A549 (cell line): ENCODE measurements around the gene SPIN3. TPM values are rescaled to one million over a fixed set of nuclear protein-coding genes. Genes with fewer than 3 reads are reported as not detected.

ENCODE experiments used
- ATAC-seq, 2 experiments: fragments of 200-7000 bp in 1 of 2; fragments of >200 bp in 1 of 2; cut with Nextera tagmentation in 1 of 2; cut with Tn5 transposase in 1 of 2; 3 replicates each; pipeline versions ENCODE4 v1.8.0 to v1.9.1; 2018 to 2020; ENCODE audit warnings: mild to moderate bottlenecking in 1 of 2, moderate library complexity in 1 of 2
- CTCF ChIA-PET: fragments of 300-600 bp; sonication (Branson Sonifier 250); formaldehyde crosslinking; extraction: SDS; loops from one replicate; lab custom pipeline; 2021; ENCODE audit warnings: antibody characterized with exemption, inconsistent platforms; lab: Yijun Ruan, JAX
- POLR2A ChIA-PET: fragments of 350-600 bp; formaldehyde crosslinking; extraction: SDS; loops from one replicate; lab custom pipeline; 2021; ENCODE audit warnings: antibody characterized with exemption, inconsistent platforms; lab: Yijun Ruan, JAX
- DNase-seq, 2 experiments: peaks; one replicate each; pipeline versions ENCODE4 v3.0.0 to v3.0.0-alpha.2; 2011 to 2016; ENCODE audit warnings: low read depth in 1 of 2, low spot score in 1 of 2
- FAIRE-seq: peaks from 2 replicates; lab custom pipeline; 2011; peaks lifted over from hg19 to GRCh38; lab: Jason Lieb, UNC
- H3K27ac ChIP-seq, 2 experiments: fragments of >200 bp; sonication (Bioruptor Twin); formaldehyde crosslinking; 3 replicates each; pipeline ENCODE4 v1.5.1; 2016 to 2017
- H3K4me1 ChIP-seq: fragments of >200 bp; sonication (Bioruptor Twin); formaldehyde crosslinking; 3 replicates; pipeline ENCODE4 v1.6.1; 2016
- H3K4me2 ChIP-seq: fragments of >200 bp; sonication (Bioruptor Twin); formaldehyde crosslinking; 3 replicates; pipeline ENCODE4 v1.6.1; 2016
- H3K4me3 ChIP-seq: fragments of >200 bp; sonication (Bioruptor Twin); formaldehyde crosslinking; 3 replicates; pipeline ENCODE4 v1.5.1; 2016
- H3K9me3 ChIP-seq: fragments of >200 bp; sonication (Bioruptor Twin); formaldehyde crosslinking; 3 replicates; pipeline ENCODE4 v1.6.1; 2016
- ATOH8 ChIP-seq: fragments of 250-450 bp; sonication (Bioruptor Pico); IDR thresholded peaks from 2 replicates; pipeline ENCODE4 v1.5.0; 2020; ENCODE audit warnings: low read depth, mild to moderate bottlenecking, moderate library complexity
- BHLHE40 ChIP-seq: IDR thresholded peaks from 2 replicates; pipeline ENCODE4 v1.6.1; 2012; ENCODE audit warnings: low read depth, low read length, inconsistent platforms
- CBX2 ChIP-seq: fragments of 200-600 bp; sonication (generic); IDR thresholded peaks from 2 replicates; pipeline ENCODE4 v1.6.1; 2016; ENCODE audit warnings: low read depth, mild to moderate bottlenecking, borderline replicate concordance
- CHD4 ChIP-seq: fragments of 200-600 bp; sonication (generic); IDR thresholded peaks from 2 replicates; pipeline ENCODE4 v1.6.1; 2016; ENCODE audit warnings: antibody characterized with exemption, mild to moderate bottlenecking, borderline replicate concordance
- CTCF ChIP-seq: fragments of >200 bp; sonication (Bioruptor Twin); formaldehyde crosslinking; IDR thresholded peaks from 3 replicates; pipeline ENCODE4 v1.5.1; 2016
- EHF ChIP-seq: fragments of 250-450 bp; sonication (Bioruptor Pico); IDR thresholded peaks from 2 replicates; pipeline ENCODE4 v1.5.0; 2020; ENCODE audit warnings: mild to moderate bottlenecking
- ELK1 ChIP-seq: fragments of 150-350 bp; IDR thresholded peaks from 2 replicates; pipeline ENCODE4 v1.6.1; 2014; ENCODE audit warnings: low read depth, mild to moderate bottlenecking, low read length
- ESRRA ChIP-seq: fragments of 150-350 bp; IDR thresholded peaks from 2 replicates; pipeline ENCODE4 v1.6.1; 2014; ENCODE audit warnings: mild to moderate bottlenecking, low read length, borderline replicate concordance
- FOSL2 ChIP-seq, 2 experiments: fragments of 450-650 bp in 1 of 2; fragments of >200 bp in 1 of 2; sonication (Bioruptor Twin) in 1 of 2; formaldehyde crosslinking; IDR thresholded peaks; 2 replicates each; pipeline versions ENCODE4 v1.5.0 to v1.6.1; 2016 to 2020; ENCODE audit warnings: mild to moderate bottlenecking in 1 of 2, moderate library complexity in 1 of 2
- HDAC2 ChIP-seq: fragments of 200-600 bp; sonication (generic); IDR thresholded peaks from 2 replicates; pipeline ENCODE4 v1.6.1; 2016
- HEYL ChIP-seq: fragments of 250-450 bp; sonication (Bioruptor Pico); IDR thresholded peaks from 2 replicates; pipeline ENCODE4 v1.8.0; 2021; ENCODE audit warnings: mild to moderate bottlenecking, moderate library complexity
- KDM1A ChIP-seq: fragments of 200-600 bp; sonication (generic); IDR thresholded peaks from 2 replicates; pipeline ENCODE4 v1.6.1; 2016; ENCODE audit warnings: low read depth, mild to moderate bottlenecking
- KDM5A ChIP-seq: fragments of 200-600 bp; sonication (generic); IDR thresholded peaks from 2 replicates; pipeline ENCODE4 v1.6.1; 2016; ENCODE audit warnings: antibody characterized with exemption, mild to moderate bottlenecking
- MAX ChIP-seq: IDR thresholded peaks from 2 replicates; pipeline ENCODE4 v1.6.1; 2012
- MAZ ChIP-seq: fragments of 150-350 bp; IDR thresholded peaks from 2 replicates; pipeline ENCODE4 v1.6.1; 2014; ENCODE audit warnings: antibody characterized with exemption, low read depth, low read length, borderline replicate concordance
- MYC ChIP-seq: IDR thresholded peaks from 2 replicates; pipeline ENCODE4 v1.6.1; 2012; ENCODE audit warnings: mild to moderate bottlenecking, inconsistent platforms, low read length, improper control_type of control experiment, borderline replicate concordance
- NFE2L2 ChIP-seq: fragments of 150-350 bp; conservative IDR thresholded peaks from 2 replicates; pipeline ENCODE4 v1.6.1; 2014; ENCODE audit warnings: low read length
- NR3C1 ChIP-seq: fragments of >200 bp; sonication (Bioruptor Twin); formaldehyde crosslinking; IDR thresholded peaks from 3 replicates; pipeline ENCODE4 v1.6.1; 2017
- POLR2A ChIP-seq: IDR thresholded peaks from 2 replicates; pipeline ENCODE4 v1.6.1; 2012; ENCODE audit warnings: mild to moderate bottlenecking, low read length
- RAD21 ChIP-seq, 2 experiments: fragments of >200 bp in 1 of 2; sonication (Bioruptor Twin) in 1 of 2; formaldehyde crosslinking in 1 of 2; IDR thresholded peaks in 1 of 2; conservative IDR thresholded peaks in 1 of 2; 2 replicates in 1 of 2; 3 replicates in 1 of 2; pipeline ENCODE4 v1.6.1; 2012 to 2018; ENCODE audit warnings: inconsistent platforms in 1 of 2
- RCOR1 ChIP-seq: fragments of 150-350 bp; IDR thresholded peaks from 2 replicates; pipeline ENCODE4 v1.6.1; 2014; ENCODE audit warnings: antibody characterized with exemption, low read length, low read depth
- REST ChIP-seq: fragments of 200-600 bp; sonication (generic); IDR thresholded peaks from 2 replicates; pipeline ENCODE4 v1.6.1; 2016; ENCODE audit warnings: antibody characterized with exemption, mild to moderate bottlenecking, moderate library complexity
- SMC3 ChIP-seq: fragments of >200 bp; sonication (Bioruptor Twin); formaldehyde crosslinking; IDR thresholded peaks from 3 replicates; pipeline ENCODE4 v1.6.1; 2018; ENCODE audit warnings: inconsistent platforms
- SREBF2 ChIP-seq: fragments of 450-650 bp; IDR thresholded peaks from 2 replicates; pipeline ENCODE4 v1.6.1; 2014; ENCODE audit warnings: mild to moderate bottlenecking, moderate library complexity
- TFCP2L1 ChIP-seq: fragments of 250-450 bp; sonication (Bioruptor Pico); IDR thresholded peaks from 2 replicates; pipeline ENCODE4 v1.5.0; 2021; ENCODE audit warnings: mild to moderate bottlenecking
- TP53 ChIP-seq: fragments of 250-450 bp; sonication (Bioruptor Pico); IDR thresholded peaks from 2 replicates; pipeline ENCODE4 v1.5.0; 2021; ENCODE audit warnings: mild to moderate bottlenecking, moderate library complexity
- ZC3H11A ChIP-seq: fragments of 450-650 bp; IDR thresholded peaks from 2 replicates; pipeline ENCODE4 v1.6.1; 2014; ENCODE audit warnings: antibody characterized with exemption, mild to moderate bottlenecking
- ZNF302 ChIP-seq: fragments of 250-450 bp; sonication (Bioruptor Pico); IDR thresholded peaks from 2 replicates; pipeline ENCODE4 v1.9.0; 2021; ENCODE audit warnings: inconsistent platforms, mild to moderate bottlenecking, moderate library complexity
- ZSCAN20 ChIP-seq: fragments of 250-450 bp; sonication (Bioruptor Pico); IDR thresholded peaks from 2 replicates; pipeline ENCODE4 v1.8.0; 2022; ENCODE audit warnings: mild to moderate bottlenecking, moderate library complexity
- WGBS: methylation state at CpG from one replicate; pipeline ENCODE4 v1.1.6; 2017; ENCODE audit errors: missing lambda C conversion rate; 5-methylcytosine and 5-hydroxymethylcytosine counted together
- polyA plus RNA-seq, 4 experiments: library from polyadenylated mRNA; depleted of rRNA in 3 of 4; stranded (reverse); fragments of >200 nt; fragmentation: RNase III in 1 of 4; extraction: RNeasy Plus Mini Kit Qiagen cat#74134 plus additional on column Dnase treatment in 1 of 4; gene quantifications; 2 replicates in 3 of 4; 3 replicates in 1 of 4; pipeline ENCODE4 v1.2.3, GENCODE V29; 2011 to 2017
- TF ChIP-seq, protein P1 (sequence below): fragments of 450-650 bp; IDR thresholded peaks from 2 replicates; pipeline ENCODE4 v1.6.1; 2014; ENCODE audit warnings: antibody characterized with exemption

The SPIN3 gene
- polyA plus RNA-seq, 2 of the 4 experiments (the other 2 are of a cell fraction), result 10.3 to 17.5 TPM

GRCh38 chrX:56975611-56976010 is 19.7 kb downstream of the SPIN3 start:
- TF ChIP-seq, protein P1, sequence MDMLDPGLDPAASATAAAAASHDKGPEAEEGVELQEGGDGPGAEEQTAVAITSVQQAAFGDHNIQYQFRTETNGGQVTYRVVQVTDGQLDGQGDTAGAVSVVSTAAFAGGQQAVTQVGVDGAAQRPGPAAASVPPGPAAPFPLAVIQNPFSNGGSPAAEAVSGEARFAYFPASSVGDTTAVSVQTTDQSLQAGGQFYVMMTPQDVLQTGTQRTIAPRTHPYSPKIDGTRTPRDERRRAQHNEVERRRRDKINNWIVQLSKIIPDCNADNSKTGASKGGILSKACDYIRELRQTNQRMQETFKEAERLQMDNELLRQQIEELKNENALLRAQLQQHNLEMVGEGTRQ, result no peak
- TF ChIP-seq RCOR1, result no peak
- no peak for TF ChIP-seq KDM1A
- no peak for TF ChIP-seq MYC
- TF ChIP-seq MAX, result no peak
- no peak for TF ChIP-seq TFCP2L1
- no peak for TF ChIP-seq REST
- no peak for TF ChIP-seq HEYL (CRISPR knock-in tag)
- TF ChIP-seq NFE2L2, result no peak
- TF ChIP-seq EHF (CRISPR knock-in tag), result no peak
- no peak for TF ChIP-seq KDM5A
- no peak for TF ChIP-seq ZC3H11A
- no peak for TF ChIP-seq ATOH8 (CRISPR knock-in tag)
- no peak for TF ChIP-seq ZNF302 (CRISPR knock-in tag)
- TF ChIP-seq TP53 (CRISPR knock-in tag), result no peak
- TF ChIP-seq ESRRA, result no peak
- POLR2A ChIA-PET, result no interaction called here
- no peak overlapping the region for H3K4me2 ChIP-seq
- H3K27ac ChIP-seq, result no peak overlapping the region
- CTCF ChIA-PET, result no interaction called here
- no peaks in the 10 kb centered on the region for H3K9me3 ChIP-seq
- ATAC-seq, result no peak
- 66% methylated on average over 2 of the region's 2 CpGs for WGBS
- DNase-seq, result no peak
- no peaks in the 10 kb centered on the region for H3K4me1 ChIP-seq
- H3K4me3 ChIP-seq, result no peak overlapping the region
- no peak for FAIRE-seq

GRCh38 chrX:56974408-56974807 is 20.9 kb downstream of the SPIN3 start:
- Histone ChIP-seq H3K9me3 (no peaks in the 10 kb centered on the region), H3K4me1 (no peaks in the 10 kb centered on the region), H3K4me3 (no peak overlapping the region), H3K27ac (no peak overlapping the region), H3K4me2 (no peak overlapping the region)
- FAIRE-seq (no peak), DNase-seq (no peak), ATAC-seq (no peak)
- WGBS, result 92% methylated on average over 3 of the region's 3 CpGs
- CTCF ChIA-PET, result no interaction called here
- POLR2A ChIA-PET, result no interaction called here
- TF ChIP-seq ELK1, result no peak
- TF ChIP-seq KDM1A, result no peak
- no peak for TF ChIP-seq NR3C1
- no peak for TF ChIP-seq CBX2
- no peak for TF ChIP-seq RAD21 (conservative IDR thresholded peaks at IDR 0.05 in 1 of 2, IDR thresholded peaks at IDR 0.05 in 1 of 2)
- no peak for TF ChIP-seq BHLHE40
- TF ChIP-seq ZSCAN20 (CRISPR knock-in tag), result no peak
- TF ChIP-seq SMC3, result no peak
- TF ChIP-seq ZNF302 (CRISPR knock-in tag), result no peak
- TF ChIP-seq SREBF2, result no peak
- TF ChIP-seq FOSL2 (IDR thresholded peaks at IDR 0.05), result no peak
- no peak for TF ChIP-seq FOSL2 (CRISPR knock-in tag; IDR thresholded peaks at IDR 0.05)
- TF ChIP-seq CHD4, result no peak
- no peak for TF ChIP-seq ATOH8 (CRISPR knock-in tag)
- no peak for TF ChIP-seq MAZ
- no peak for TF ChIP-seq POLR2A
- no peak for TF ChIP-seq CTCF
- TF ChIP-seq HDAC2, result no peak
